GM12875 (cell line): ENCODE measurements around the gene DHCR24.

Experiments used
- H3K4me3 ChIP-seq: one replicate; pipeline ENCODE4 v1.5.1; 2011; ENCODE audit warnings: low read depth, low read length, control low read depth
- CTCF ChIP-seq: IDR thresholded peaks from 2 replicates; pipeline ENCODE4 v1.5.1; 2011; ENCODE audit warnings: low read depth, mild to moderate bottlenecking, control low read depth, inconsistent platforms, low read length, moderate library complexity, borderline replicate concordance; ENCODE audit not compliant: insufficient read depth

Gene DHCR24

GRCh38 chr1:54879872-54880271 lies 7.1 kb downstream of the DHCR24 start:
- no peak overlapping the region for H3K4me3 ChIP-seq
- TF ChIP-seq CTCF = no peak

GRCh38 chr1:54876814-54877213 lies 10.2 kb downstream of the DHCR24 start:
- no peak overlapping the region for H3K4me3 ChIP-seq

GRCh38 chr1:54875000-54875399 lies 12.0 kb downstream of the DHCR24 start:
- H3K4me3 ChIP-seq = no peak overlapping the region
- no peak for TF ChIP-seq CTCF

More at GRCh38 chr1:54876814-54877213, 10.2 kb downstream of the DHCR24 start:
- TF ChIP-seq CTCF = no peak

GRCh38 chr1:54874079-54874830 lies 12.7 kb downstream of the DHCR24 start:
- TF ChIP-seq CTCF = no peak
- H3K4me3 ChIP-seq = no peak overlapping the region

GRCh38 chr1:54872036-54872331 lies 15.0 kb downstream of the DHCR24 start:
- no peak for TF ChIP-seq CTCF
- no peak overlapping the region for H3K4me3 ChIP-seq

GRCh38 chr1:54871275-54872035 lies 15.5 kb downstream of the DHCR24 start:
- no peak overlapping the region for H3K4me3 ChIP-seq
- TF ChIP-seq CTCF = no peak

- no peak overlapping the region for H3K4me3 ChIP-seq
- TF ChIP-seq CTCF = no peak
These were observed 16.1 kb downstream of the DHCR24 start for GRCh38 chr1:54870869-54871268.
